Stimulated activated CD4-positive, alpha-beta T cell treated with anti-CD3 and anti-CD28 coated beads, Interleukin-2, amount 100 ng/mL, for 24 hours (primary cell): ENCODE results near the gene ADARB2.
"Not testable (repeated sequence)": the region's sequence is repeated elsewhere in the genome, so short reads cannot be mapped to it uniquely, and the experiment has no call there.

Source experiments
- DNase-seq, 2 donors: peaks; one replicate each; pipeline ENCODE4 v3.0.0-alpha.2; 2020

ADARB2 gene

DNA sequence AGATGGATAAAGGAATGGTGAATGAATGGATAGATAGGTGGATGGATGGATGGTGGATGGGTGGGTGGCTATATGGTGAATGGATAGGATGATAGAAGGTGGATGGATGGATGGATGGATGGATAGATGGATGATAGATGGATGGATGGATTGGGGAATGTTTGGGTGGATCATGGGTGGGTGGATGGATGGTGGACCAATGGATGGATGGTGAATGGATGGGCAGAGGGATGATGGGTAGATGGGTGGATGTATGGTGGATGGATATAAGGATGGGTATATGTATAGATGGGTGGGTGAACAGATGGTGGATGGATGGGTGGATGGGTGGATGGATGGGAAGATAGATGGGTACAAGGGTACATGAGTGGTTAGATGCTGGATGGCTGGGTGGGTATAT lies 322.4 kb downstream of the ADARB2 start:
- no peak for DNase-seq

DNA sequence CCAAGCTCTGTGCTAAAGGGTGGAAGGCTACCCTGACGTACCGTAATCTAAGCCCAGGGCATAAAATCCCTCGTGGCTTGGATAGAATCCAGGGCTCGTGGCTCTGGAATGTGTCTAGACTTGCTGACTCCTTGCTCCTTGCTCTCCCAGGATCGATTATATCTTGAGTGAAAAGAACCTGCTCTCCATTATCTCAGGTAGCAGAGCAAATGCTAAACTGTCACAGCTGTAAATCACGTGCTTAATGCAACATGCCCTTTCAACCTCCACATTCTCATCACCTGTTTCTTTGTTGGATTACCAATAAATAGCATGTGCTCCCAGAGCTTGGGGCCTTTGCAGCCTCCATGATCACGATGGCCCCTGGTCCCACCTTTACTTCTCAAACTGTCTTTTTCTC lies 323.0 kb downstream of the ADARB2 start:
- DNase-seq: not testable (repeated sequence)

DNA sequence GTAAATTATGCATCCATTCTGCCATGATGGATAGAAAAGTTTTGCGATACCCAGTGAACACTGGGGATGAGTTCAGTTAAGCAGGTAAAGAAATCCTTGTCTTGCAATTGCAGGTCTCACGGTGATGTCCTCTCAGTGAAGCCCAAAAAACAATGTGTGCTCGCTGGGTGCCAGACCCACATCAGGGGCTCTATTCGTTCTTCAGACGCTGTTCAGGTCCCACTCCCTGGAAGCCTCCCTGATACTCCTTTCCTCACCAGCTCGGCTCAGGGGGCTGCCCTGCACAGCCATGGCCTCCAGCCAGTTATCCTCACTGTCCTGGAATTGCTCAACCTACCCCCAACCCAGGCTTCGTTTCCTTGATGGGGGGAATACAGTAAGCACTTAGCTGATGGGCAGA lies 323.5 kb downstream of the ADARB2 start:
- no peak for DNase-seq

DNA sequence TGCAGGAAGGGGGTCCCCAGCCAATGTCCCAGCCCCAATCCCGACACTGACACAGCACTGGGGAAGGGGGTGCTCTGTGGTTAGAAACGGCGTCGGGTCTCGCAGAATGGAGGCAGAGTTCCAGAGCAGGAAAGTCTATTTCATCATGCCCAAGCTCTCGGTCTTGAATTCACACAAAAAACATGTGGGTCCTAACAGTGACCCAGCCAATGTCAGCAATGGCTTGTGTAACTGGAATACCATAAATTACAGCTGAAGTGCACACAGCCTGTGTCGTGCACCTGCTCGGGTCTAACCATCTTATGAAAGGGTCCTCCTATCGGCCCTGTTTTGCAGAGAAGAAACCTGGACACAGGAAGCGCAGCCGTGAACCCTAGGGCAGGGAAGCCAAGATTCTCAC lies 324.1 kb downstream of the ADARB2 start:
- no peak for DNase-seq

DNA sequence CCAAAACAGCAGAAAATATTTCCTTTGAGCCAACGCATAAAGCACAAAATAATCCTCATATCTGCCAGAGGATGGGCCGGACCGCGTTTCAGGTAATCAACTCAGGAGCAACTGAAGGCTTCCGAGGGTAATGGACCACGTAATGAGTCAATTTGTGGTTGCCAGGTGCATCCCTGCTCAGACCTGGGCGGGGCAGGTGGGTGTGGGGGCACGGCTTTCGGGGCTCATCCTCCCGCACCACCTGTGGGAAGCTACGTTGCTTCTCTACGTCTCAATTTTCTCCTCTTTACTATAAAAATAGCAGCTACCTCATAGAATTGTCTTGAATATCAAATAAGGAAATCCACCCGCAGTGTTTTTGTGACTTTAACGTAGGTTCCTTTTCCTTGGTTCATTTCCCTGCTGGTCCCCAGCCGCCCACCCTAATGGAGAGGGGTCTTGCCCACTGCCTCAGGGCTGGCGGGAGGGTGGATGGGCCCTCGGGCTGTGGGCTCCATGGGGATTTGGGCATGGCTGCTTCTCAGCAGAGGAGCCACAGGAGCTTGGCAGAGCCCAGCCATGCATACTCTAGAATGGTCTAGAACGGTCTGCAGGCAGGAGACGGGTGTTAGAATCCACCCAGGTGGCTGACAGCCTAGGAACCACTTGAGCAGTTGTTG lies 324.7 kb downstream of the ADARB2 start:
- peak in 1 of 2 donors; percentile 9 for DNase-seq

DNA sequence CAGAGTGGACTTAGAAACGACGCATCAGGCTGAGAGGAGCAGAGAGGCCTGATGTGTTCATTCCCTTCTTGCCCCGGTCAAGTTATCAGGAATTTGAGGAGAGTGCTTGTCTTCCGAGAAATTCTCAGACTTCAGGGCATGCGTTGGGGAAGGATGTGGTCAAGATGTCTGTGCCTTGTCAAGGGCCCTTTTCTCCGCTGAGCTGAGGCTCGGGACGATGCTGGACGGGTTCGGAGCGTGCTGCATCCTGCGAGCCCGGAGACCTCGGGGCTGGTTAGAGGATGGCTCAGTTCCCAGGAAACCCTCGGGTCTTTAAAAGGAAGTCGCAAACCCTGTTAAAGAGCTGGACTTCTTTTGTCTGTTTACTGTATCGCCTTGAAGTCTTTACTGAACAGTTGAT lies 325.4 kb downstream of the ADARB2 start:
- DNase-seq: peak in 1 of 2 donors; percentile 5

DNA sequence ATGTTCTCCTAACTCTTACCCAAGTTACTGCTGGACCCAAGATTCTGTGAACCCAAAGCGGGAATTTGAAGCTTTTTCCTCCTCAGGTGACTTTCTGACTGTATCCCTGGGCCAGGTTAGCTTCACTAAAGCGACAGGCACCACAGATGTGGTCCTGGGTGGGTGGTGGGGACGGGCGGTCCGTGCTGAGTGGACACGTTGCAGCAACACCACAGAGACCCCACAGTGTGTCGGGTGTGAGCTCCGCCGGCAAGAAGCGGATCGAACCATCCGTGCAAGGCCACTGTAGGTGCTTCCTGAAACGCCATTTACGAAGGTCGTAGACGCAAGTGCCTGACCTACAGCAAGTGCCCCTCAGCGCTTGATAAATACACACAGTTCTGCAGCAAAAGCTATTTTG lies 325.9 kb downstream of the ADARB2 start:
- DNase-seq: peak in 1 of 2 donors; percentile 9

DNA sequence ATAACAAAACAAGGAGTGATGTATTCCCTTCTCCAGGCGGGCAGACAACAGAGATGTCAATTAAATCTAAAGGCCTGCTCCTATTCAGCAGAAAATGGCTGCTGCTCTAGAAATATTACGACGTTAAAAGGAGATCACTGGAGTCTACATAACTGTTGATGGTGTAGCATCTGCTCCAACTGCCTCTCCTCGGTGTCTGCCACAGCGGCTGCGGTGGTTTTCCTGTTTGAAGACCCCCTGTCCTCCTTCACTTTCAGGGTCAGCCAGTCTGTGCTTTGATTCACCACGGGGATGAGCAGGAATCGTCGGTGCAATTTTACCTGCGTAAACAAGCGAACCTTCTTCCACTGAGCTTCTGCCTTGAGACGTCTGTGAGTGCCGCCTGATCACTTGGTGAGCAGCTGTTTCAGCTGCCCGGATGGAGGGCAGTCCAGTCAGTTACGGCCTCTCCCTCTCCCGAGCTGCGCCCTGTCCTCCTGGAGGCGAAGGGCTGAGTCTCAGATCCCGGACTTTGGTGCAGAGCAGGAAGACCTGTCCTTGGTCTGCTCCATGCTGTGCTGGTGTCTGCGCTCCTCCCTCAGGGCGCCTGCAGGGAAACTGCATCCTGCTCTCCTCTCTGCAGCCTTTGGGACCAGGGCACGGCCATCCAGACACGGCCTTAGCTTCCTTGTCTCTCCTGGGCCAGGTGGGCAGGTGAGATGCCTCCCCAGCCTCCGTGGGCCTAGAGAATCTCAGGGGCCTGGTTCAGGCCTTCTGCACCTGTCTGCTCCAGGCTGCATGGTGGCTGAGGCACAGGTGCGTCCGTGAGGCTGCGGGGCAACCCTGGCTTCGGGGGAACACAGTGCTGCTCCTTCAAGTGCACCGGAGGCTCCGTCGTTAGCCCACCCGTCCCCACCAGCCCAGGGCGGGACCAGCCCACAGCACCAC lies 326.6 kb downstream of the ADARB2 start:
- DNase-seq: peak in 1 of 2 donors; percentile 9

DNA sequence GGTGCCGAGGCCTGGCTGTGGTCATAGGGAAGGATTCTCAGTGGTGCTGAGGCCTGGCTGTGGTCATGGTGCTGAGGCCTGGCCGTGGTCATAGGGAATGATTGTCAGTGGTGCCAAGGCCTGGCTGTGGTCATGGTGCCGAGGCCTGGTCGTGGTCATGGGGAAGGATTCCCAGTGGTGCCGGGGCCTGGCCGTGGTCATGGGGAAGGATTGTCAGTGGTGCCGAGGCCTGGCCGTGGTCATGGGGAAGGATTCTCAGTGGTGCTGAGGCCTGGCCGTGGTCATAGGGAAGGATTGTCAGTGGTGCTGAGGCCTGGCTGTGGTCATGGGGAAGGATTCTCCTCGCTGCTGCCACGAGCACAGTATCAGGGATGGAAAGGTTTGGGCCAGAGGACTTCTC lies 327.3 kb downstream of the ADARB2 start:
- no peak for DNase-seq

DNA sequence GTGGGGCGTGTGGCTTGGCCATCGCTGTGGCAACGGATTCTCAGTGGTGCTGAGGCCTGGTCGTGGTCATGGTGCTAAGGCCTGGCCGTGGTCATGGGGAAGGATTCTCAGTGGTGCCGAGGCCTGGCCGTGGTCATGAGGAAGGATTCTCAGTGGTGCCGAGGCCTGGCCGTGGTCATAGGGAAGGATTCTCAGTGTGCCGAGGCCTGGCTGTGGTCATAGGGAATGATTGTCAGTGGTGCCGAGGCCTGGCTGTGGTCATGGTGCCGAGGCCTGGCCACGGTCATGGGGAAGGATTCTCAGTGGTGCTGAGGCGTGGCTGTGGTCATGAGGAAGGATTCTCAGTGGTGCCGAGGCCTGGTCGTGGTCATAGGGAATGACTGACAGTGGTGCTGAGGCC lies 327.9 kb downstream of the ADARB2 start:
- DNase-seq: no peak

DNA sequence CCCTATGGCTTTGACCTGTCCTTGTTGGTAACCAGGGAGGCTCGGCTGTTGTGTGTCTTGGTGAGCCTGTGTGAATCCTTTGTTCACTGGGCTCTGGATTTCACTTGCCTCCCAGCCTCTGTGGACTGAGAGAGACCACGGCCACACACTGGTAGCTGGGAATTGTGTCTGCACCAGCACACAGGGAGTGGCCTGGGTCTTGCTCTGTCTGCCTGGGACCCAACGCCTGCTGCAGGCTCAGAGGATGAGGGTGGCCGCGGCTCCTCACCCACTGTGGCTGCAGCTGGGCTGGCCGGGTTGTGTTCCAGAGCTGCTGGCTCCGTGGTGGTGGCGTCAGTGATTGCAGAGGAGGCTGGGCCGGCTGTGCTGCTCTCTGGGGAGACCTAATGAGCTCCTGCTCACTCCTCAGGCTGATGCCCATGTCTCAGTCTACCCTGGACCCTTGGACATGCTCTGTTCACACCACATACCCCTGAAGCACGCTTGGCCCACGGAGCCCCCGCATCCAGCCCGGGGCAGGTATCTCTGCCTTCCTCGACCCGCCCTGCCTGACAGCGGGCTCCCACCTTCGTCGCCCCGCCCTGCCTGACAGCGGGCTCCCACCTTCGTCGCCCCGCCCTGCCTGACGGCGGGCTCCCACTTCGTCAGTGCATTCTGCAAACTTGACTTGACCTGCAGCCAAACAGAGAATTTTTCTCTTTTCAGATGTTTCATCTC lies 328.5 kb downstream of the ADARB2 start:
- DNase-seq: peak in 1 of 2 donors; percentile 8

DNA sequence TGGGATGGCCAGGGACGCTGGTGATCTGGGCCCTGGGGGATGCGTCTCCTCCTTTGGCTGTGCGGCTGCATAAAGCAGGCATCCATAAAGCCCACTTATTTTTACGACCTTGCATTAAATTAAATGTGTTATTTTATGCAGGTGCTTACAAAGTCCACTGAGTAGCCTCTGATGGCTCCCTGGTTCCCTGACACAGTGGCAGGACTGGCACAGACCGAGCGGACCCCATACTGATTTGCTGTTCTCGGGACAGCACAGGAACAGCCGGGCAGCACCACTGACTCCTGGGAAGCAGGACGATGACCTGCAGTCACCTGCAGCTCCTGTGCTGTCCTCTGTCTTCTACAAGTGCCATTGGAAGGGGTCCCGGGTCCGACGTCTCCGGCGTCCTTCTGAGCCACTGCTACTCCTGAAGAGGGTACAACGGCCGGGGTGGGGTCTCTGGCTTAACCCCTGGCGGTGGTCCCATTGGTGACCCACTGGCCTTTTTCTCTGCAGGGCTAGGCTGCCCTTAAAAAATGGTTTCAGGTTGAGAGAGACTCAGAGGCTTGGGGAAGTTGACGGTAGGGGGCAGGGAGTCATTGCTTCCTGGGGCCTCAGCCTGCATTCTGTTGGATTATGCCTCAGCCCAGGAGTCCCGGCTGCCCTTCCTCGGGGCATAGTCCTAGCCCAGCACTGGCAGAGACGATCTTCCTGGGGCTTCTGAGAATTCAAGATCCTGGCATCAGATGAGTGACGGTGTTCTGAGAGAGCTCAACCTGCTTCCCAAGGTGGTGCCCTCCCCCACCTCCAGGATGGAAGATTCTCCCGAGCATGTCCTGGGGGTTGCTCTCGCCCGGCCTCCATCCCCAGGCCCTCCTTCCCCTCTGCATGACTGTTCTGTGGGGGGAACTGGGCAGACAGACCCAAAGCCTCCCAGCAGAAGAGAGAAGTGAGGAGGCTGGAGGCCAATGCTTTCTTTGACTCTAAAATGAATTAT lies 330.1 kb downstream of the ADARB2 start:
- no peak for DNase-seq

DNA sequence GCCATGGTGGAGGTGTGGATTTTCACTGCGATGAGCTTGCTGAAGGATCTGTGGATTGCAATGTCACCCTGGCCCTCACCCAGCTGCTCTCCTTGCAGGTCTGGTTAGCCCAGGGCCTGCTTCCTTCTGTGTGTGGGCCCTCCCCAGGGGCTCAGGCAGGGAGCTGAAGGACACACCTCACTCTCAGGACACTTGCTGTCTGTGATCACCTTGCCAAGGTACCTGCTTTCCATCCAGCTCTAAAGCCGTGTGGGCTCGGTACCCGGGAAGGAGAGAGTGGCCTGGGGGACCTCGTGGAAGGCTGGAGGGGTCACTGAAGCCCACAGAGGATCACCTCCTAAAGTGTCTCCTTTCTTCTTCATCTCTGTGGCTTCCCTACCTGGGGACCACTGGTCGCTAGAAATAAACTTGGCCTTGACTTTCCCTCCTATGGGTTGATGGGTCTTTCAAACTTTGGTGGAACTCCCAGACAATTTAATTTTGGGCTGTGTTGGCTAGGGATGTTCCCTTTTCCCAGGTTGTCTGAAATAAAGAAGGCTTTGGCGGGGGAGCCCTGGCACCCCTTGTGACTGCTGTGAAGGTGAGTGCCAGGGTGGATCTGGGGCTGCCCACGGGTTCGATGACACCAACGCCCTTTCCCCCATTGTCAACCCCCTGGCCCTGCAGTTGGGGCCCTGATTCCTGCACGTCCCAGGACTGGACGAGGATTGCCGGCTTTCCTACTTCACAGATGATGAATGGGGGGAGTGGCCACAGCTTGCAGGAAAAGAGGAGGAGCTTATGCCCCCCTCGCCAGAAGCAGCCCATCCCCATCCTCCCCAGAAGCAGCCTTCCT lies 331.0 kb downstream of the ADARB2 start:
- DNase-seq: no peak

DNA sequence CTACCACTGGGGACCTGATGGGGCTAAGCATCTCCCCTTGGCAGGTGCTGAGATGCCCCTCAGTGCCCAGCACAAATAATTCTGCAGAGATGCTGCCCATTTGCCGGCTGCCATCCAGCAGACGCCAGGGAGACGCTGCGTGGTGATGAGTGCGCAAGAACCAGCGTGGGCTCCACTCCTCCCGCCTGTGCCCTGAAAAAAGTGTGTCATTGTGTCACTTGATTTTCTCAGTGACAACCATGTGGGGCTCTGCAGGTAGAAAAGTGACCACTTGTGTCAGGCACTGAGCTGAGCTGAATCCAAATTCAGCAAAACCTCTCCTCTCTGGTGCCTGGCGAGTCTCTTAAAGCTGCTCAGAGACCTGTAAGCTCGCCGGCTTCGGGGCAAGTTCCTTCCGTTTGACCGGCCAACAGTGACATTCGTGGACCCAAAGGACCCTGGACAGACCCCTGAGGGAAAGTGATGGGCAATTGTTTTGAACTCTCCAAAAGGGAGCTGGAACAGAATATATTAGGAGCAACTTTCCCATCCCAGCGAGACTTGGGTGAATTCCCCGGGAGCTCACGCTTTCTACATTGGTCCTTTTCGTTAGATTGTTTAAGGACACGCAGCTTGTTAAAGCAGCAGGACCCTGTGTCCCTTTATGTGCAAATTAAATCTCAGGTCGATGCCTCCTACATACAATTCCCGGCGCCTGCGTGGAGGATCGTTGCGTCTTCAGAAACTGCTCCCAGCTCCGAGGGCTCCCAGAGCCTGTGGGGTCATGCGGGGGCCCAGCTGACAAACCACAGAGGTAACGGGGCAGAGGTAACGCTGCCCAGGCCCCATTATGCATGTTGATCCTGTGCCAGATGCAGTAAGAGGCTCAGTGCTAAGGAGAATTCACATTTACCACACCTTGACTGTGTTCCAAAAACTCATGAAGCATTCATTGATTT lies 332.7 kb downstream of the ADARB2 start:
- peak in 1 of 2 donors; percentile 8 for DNase-seq

DNA sequence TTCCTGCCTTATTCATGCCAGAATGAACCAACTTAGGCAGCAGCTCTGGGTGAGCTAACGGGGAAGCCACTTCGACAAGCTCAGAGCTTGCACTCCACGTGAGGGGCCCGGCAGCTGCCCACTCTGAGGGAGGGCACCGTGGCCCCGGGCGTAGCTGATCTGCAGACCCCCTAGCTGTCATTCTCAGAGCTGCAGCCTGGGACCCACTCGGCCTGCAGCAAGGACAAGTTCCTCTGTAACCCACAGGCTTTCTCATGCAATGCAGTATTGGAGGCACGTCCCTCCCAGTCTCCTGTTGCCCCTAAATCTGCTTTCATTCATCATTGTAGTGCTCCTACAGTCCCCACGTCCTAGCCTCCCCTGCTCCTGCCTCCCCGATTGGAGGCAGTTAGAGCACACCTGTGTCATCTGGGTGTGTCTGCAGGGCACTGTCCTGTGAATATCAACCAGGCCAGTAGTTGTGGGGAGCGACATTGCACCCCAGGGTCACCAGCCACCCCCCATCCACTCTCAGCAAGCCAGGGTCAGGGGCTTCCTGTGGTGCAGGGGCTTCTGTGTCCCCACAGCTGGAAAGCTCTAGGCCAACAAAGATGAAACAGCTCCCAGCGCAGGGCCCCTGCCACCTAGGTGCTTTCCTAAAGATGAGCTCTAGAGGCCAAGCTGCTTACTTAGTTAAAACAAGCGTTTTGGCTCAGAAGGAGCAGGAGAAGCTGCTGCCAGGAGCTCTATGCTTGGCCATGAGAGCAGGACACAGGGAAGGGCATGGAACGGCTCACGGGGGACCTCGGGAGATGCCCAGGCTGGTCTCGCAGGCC lies 333.6 kb downstream of the ADARB2 start:
- peak in 1 of 2 donors; percentile 12 for DNase-seq

DNA sequence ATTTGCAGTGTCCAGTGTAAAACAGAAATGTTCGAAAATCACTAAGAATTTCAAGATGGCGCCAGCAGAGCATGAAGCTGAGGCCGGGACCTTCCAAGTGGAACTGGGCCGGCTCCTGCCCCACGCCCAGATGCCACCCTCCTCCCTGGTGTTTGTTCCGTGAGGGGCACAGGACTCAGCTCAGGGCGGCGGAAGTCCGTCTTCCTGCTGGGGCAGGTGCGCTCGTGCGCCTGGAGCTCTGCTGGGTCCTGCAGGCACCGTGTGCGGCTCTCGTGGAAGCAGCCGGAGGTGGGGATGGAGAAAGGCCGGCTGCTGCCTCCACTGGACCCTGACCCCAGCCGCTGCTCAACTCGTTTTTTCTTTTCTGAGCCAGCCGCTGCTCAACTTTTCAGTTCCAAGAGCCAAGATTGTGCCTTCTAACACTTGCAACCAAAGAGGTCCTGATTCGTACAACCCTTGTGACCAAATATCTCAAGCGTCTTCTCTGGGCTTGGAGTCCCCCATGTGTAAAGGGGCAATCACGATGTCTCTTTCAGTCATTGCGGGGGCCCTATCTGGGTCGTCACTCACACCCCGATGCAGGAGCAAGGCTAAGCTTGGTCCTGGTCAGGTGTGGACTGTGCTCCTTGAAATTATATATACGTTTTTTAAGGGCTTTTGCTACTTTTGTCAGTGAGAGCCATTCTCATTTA lies 334.4 kb downstream of the ADARB2 start:
- DNase-seq: peak in 1 of 2 donors; percentile 9

DNA sequence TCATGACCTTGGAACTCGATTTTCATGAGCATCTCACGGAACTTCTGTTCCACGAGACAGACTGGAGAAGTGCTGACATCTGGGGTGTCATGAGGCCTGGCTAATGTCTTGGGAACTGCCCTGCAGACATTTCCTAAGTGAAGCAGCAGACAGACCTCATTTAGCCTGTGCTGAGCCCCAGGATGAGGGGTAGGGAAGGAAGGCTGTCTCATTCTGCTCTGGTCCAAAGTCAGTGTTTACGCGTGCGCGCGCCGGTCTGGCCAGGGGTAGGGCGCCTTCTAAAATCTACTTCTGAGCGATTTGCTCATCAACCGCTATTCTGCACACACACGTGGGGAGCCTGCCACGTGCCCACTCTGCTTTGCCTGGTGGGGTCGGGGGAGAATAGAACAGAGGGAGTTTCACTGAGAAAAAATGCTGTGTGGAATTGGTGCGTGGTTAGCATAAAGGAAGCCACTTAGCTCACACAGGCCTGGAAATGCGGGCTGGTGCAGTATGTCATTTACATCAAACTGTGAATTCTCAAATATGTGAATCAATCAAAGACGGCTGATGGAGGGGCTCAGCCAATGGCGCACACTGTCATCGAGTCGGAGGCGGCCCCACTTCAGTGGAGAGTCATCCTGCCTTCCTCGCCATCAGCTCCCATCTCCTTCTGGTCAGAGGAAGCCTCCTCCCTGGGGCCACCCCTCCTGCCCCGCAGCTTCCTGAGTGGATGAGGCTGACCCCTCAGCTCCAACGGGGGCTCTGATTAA lies 335.1 kb downstream of the ADARB2 start:
- DNase-seq: peak in 1 of 2 donors; percentile 1
